Measurements from ENCODE around the gene SEC22C. TPM values are rescaled to one million over a fixed set of nuclear protein-coding genes. Genes with fewer than 3 reads are reported as not detected.

SEC22C gene
- polyA plus RNA-seq, 1 donor (not counting 4 experiments of a cell fraction or from before 2014, with no cell fraction given): 58.4 TPM

DNA sequence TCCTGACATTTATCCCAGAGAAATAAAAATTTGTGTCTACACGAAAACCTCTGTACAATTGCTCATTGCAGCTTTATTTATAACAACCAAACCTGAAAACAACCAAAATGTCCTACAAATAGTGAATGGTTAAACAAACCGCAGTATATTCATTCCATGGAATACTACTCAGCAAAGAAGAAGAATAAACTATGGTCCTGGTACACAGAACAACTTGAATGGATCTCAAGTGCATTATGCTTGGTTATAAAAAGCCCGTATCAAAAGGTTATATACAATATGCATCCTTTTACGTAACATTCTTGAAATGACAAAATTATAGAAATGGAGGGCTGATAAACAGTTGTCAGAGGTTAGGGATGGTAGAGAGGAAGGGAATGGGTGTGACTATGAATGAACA is 3.7 kb downstream of the SEC22C start:
- dilution Hi-C loops (cut with MboI; ENCODE audit: extremely low pct_ligation_motif_present, low sequenced_read_pairs): no loop called here
- peaks cover 58% of the 10 kb centered on the region for H3K79me2 ChIP-seq (ENCODE audit: control insufficient read depth, insufficient read depth, low read length)
- H3K9me1 ChIP-seq (ENCODE audit: control insufficient read depth, extremely low read depth, insufficient read depth, low read length): no peaks in the 10 kb centered on the region
- no peaks in the 10 kb centered on the region for H4K20me1 ChIP-seq (ENCODE audit: control insufficient read depth, extremely low read depth, insufficient read depth, low read length)
- H2AFZ ChIP-seq (ENCODE audit: control insufficient read depth, low read length): no peak overlapping the region
- H3K4me2 ChIP-seq (ENCODE audit: control insufficient read depth, extremely low read depth, insufficient read depth, low read depth, low read length): no peak overlapping the region
- H3K27ac ChIP-seq (ENCODE audit: control insufficient read depth, insufficient read depth, low read length): no peak overlapping the region
- peaks cover 0 to 1% of the 10 kb centered on the region in 2 experiments for H3K36me3 ChIP-seq (ENCODE audit: control insufficient read depth in 2 of 2, extremely low read depth in 1 of 2, insufficient read depth in 2 of 2, low read length in 2 of 2)
- no peaks in the 10 kb centered on the region for H3K9me3 ChIP-seq (ENCODE audit: control insufficient read depth, low read depth, low read length)
- no peak overlapping the region for H3K9ac ChIP-seq (ENCODE audit: control insufficient read depth, extremely low read depth, insufficient read depth, low read length)
- H3K27me3 ChIP-seq (ENCODE audit: control insufficient read depth, extremely low read depth, insufficient read depth, low read length): no peaks in the 10 kb centered on the region
- no peak for TF ChIP-seq EZH2 (IDR thresholded peaks at IDR 0.05; ENCODE audit: low read length)
- TF ChIP-seq, protein P1, sequence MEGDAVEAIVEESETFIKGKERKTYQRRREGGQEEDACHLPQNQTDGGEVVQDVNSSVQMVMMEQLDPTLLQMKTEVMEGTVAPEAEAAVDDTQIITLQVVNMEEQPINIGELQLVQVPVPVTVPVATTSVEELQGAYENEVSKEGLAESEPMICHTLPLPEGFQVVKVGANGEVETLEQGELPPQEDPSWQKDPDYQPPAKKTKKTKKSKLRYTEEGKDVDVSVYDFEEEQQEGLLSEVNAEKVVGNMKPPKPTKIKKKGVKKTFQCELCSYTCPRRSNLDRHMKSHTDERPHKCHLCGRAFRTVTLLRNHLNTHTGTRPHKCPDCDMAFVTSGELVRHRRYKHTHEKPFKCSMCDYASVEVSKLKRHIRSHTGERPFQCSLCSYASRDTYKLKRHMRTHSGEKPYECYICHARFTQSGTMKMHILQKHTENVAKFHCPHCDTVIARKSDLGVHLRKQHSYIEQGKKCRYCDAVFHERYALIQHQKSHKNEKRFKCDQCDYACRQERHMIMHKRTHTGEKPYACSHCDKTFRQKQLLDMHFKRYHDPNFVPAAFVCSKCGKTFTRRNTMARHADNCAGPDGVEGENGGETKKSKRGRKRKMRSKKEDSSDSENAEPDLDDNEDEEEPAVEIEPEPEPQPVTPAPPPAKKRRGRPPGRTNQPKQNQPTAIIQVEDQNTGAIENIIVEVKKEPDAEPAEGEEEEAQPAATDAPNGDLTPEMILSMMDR (optimal IDR thresholded peaks at IDR 0.05 in 1 of 3, IDR thresholded peaks at IDR 0.05 in 1 of 3, conservative IDR thresholded peaks at IDR 0.05 in 1 of 3; ENCODE audit: extremely low read depth in 1 of 3, insufficient read depth in 2 of 3, low read length in 3 of 3): no peak
- DNase-seq (ENCODE audit: low read depth, low spot score): no peak
- H3K4me3 ChIP-seq (ENCODE audit: control insufficient read depth in 2 of 3, extremely low read depth in 1 of 3, insufficient read depth in 2 of 3, low read depth in 1 of 3, low read length in 3 of 3): no peak overlapping the region
- H3K4me1 ChIP-seq (ENCODE audit: control insufficient read depth, extremely low read depth, insufficient read depth, low read length): peaks cover 17% of the 10 kb centered on the region
- FAIRE-seq: no peak

GRCh38 chr3:42575137-42575741 is 6.5 kb downstream of the SEC22C start:
- FAIRE-seq (no peak), DNase-seq (ENCODE audit: low read depth, low spot score) (no peak)
- no peak overlapping the region for H2AFZ ChIP-seq (ENCODE audit: control insufficient read depth, low read length)
- H3K4me3 ChIP-seq (ENCODE audit: control insufficient read depth in 2 of 3, extremely low read depth in 1 of 3, insufficient read depth in 2 of 3, low read depth in 1 of 3, low read length in 3 of 3): no peak overlapping the region
- no peak overlapping the region for H3K4me2 ChIP-seq (ENCODE audit: control insufficient read depth, extremely low read depth, insufficient read depth, low read depth, low read length)
- no peak overlapping the region for H3K27ac ChIP-seq (ENCODE audit: control insufficient read depth, insufficient read depth, low read length)
- H4K20me1 ChIP-seq (ENCODE audit: control insufficient read depth, extremely low read depth, insufficient read depth, low read length): no peaks in the 10 kb centered on the region
- H3K79me2 ChIP-seq (ENCODE audit: control insufficient read depth, insufficient read depth, low read length): peaks cover 57% of the 10 kb centered on the region
- no peaks in the 10 kb centered on the region for H3K9me1 ChIP-seq (ENCODE audit: control insufficient read depth, extremely low read depth, insufficient read depth, low read length)
- TF ChIP-seq, protein P1 (optimal IDR thresholded peaks at IDR 0.05 in 1 of 3, IDR thresholded peaks at IDR 0.05 in 1 of 3, conservative IDR thresholded peaks at IDR 0.05 in 1 of 3; ENCODE audit: extremely low read depth in 1 of 3, insufficient read depth in 2 of 3, low read length in 3 of 3): no peak
- TF ChIP-seq EZH2 (IDR thresholded peaks at IDR 0.05; ENCODE audit: low read length): no peak
- no peak overlapping the region for H3K9ac ChIP-seq (ENCODE audit: control insufficient read depth, extremely low read depth, insufficient read depth, low read length)
- no peaks in the 10 kb centered on the region for H3K27me3 ChIP-seq (ENCODE audit: control insufficient read depth, extremely low read depth, insufficient read depth, low read length)
- dilution Hi-C loops (cut with MboI; ENCODE audit: extremely low pct_ligation_motif_present, low sequenced_read_pairs): no loop called here
- peaks cover 0 to 4% of the 10 kb centered on the region in 2 experiments for H3K36me3 ChIP-seq (ENCODE audit: control insufficient read depth in 2 of 2, extremely low read depth in 1 of 2, insufficient read depth in 2 of 2, low read length in 2 of 2)
- peaks cover 3% of the 10 kb centered on the region for H3K4me1 ChIP-seq (ENCODE audit: control insufficient read depth, extremely low read depth, insufficient read depth, low read length)
- H3K9me3 ChIP-seq (ENCODE audit: control insufficient read depth, low read depth, low read length): no peaks in the 10 kb centered on the region

Data from keratinocyte (primary cell).